HCT116 (cell line): Measurements from ENCODE around the gene BTBD16. TPM values are rescaled to one million over a fixed set of nuclear protein-coding genes. Genes with fewer than 3 reads are reported as not detected.

Source experiments
- ATAC-seq: fragments of 200-7000 bp; cut with Tn5 transposase; 2 replicates; pipeline ENCODE4 v1.9.1; 2020; ENCODE audit warnings: mild to moderate bottlenecking, moderate library complexity
- BruUV-seq: library from RNA; stranded (reverse); fragments of 400-500 nt; replicated peaks from 2 replicates; lab custom pipeline; 2021; lab: Mats Ljungman, UMichigan
- CTCF ChIA-PET: fragments of 300-600 bp; sonication (Branson Sonifier 250); formaldehyde crosslinking; loops from one replicate; lab custom pipeline; 2021; ENCODE audit warnings: antibody characterized with exemption; lab: Charles Lee
- POLR2A ChIA-PET: fragments of 300-600, 350-600 bp; sonication (Branson Sonifier 250); formaldehyde crosslinking; loops from one replicate; lab custom pipeline; 2021; ENCODE audit warnings: antibody characterized with exemption; lab: Charles Lee
- RAD21 ChIA-PET, 2 experiments: fragments of 300-600 bp; sonication (Branson Sonifier 250); formaldehyde crosslinking; loops; one replicate each; lab custom pipeline; 2023; ENCODE audit warnings: low total read pairs in 2 of 2; ENCODE audit not compliant: uncharacterized antibody in 2 of 2, unreplicated experiment in 2 of 2, low non-redundant PET in 1 of 2; lab: Charles Lee
- DNase-seq: peaks from one replicate; pipeline ENCODE4 v3.0.0-alpha.2; 2010; ENCODE audit warnings: low read depth, low spot score
- H2AFZ ChIP-seq: fragments of 200-600 bp; shearing (Covaris generic), sonication (generic); 2 replicates; pipeline ENCODE4 v1.6.1; 2017; ENCODE audit warnings: low read depth, mixed run types, mixed read lengths, antibody characterized with exemption, low read length; ENCODE audit not compliant: poor library complexity, severe bottlenecking
- H3K27ac ChIP-seq: 2 replicates; pipeline ENCODE4 v1.5.1; 2012; ENCODE audit warnings: low read depth, low read length
- H3K27me3 ChIP-seq: fragments of 200-600 bp; sonication (generic); 2 replicates; pipeline ENCODE4 v1.6.1; 2016; ENCODE audit warnings: mixed run types, low read length, mixed read lengths; ENCODE audit not compliant: insufficient read depth
- H3K36me3 ChIP-seq, 2 experiments: fragments of 200-500 bp in 1 of 2; fragments of 200-600 bp in 1 of 2; sonication (Bioruptor generic) in 1 of 2; sonication (generic) in 1 of 2; 2 replicates each; pipeline versions ENCODE4 v1.5.1 to v1.6.1; 2014 to 2016; ENCODE audit warnings: low read length in 2 of 2, inconsistent platforms in 1 of 2, mixed read lengths in 1 of 2, mixed run types in 1 of 2; ENCODE audit not compliant: insufficient read depth in 2 of 2, control insufficient read depth in 1 of 2
- H3K4me1 ChIP-seq, 2 experiments: fragments of 200-600 bp in 1 of 2; sonication (generic) in 1 of 2; 2 replicates each; pipeline versions ENCODE4 v1.5.1 to v1.6.1; 2012 to 2017; ENCODE audit warnings: low read length in 2 of 2, inconsistent platforms in 1 of 2, mild to moderate bottlenecking in 1 of 2, mixed read lengths in 1 of 2, mixed run types in 1 of 2, moderate library complexity in 1 of 2; ENCODE audit not compliant: insufficient read depth in 2 of 2, control insufficient read depth in 1 of 2
- H3K4me2 ChIP-seq: fragments of 200-600 bp; sonication (generic); 2 replicates; pipeline ENCODE4 v1.6.1; 2017; ENCODE audit warnings: mixed run types, low read length, mixed read lengths
- H3K4me3 ChIP-seq, 2 experiments: fragments of 200-600 bp in 1 of 2; sonication (generic) in 1 of 2; replicated peaks in 1 of 2; 2 replicates each; pipeline ENCODE4 v1.5.1; 2011 to 2016; ENCODE audit warnings: low read length in 2 of 2, control low read depth in 1 of 2, low read depth in 1 of 2, mild to moderate bottlenecking in 1 of 2, mixed read lengths in 1 of 2, mixed run types in 1 of 2
- H3K79me2 ChIP-seq: fragments of 200-600 bp; sonication (generic); 2 replicates; pipeline ENCODE4 v1.6.1; 2017; ENCODE audit warnings: mild to moderate bottlenecking, mixed run types, low read length, moderate library complexity, mixed read lengths; ENCODE audit not compliant: insufficient read depth
- H3K9ac ChIP-seq: fragments of 200-600 bp; sonication (generic); 2 replicates; pipeline ENCODE4 v1.6.1; 2016; ENCODE audit warnings: low read length, mixed read lengths
- H3K9me2 ChIP-seq: fragments of 200-600 bp; sonication (generic), shearing (Covaris generic); 2 replicates; pipeline ENCODE4 v1.6.1; 2017; ENCODE audit warnings: mixed run types, mild to moderate bottlenecking, moderate library complexity; ENCODE audit not compliant: insufficient read depth
- H3K9me3 ChIP-seq, 2 experiments: fragments of 200-500 bp in 1 of 2; fragments of 200-600 bp in 1 of 2; sonication (Bioruptor generic) in 1 of 2; sonication (generic) in 1 of 2; 2 replicates each; pipeline ENCODE4 v1.6.1; 2014 to 2017; ENCODE audit warnings: low read length in 2 of 2, mixed read lengths in 2 of 2, inconsistent platforms in 1 of 2, low read depth in 1 of 2, mild to moderate bottlenecking in 1 of 2, mixed run types in 1 of 2, moderate library complexity in 1 of 2; ENCODE audit not compliant: control insufficient read depth in 1 of 2, insufficient read depth in 1 of 2
- H4K20me1 ChIP-seq: fragments of 200-600 bp; sonication (generic), shearing (Covaris generic); 2 replicates; pipeline ENCODE4 v1.6.1; 2017; ENCODE audit warnings: mixed run types, mild to moderate bottlenecking, moderate library complexity; ENCODE audit not compliant: insufficient read depth
- CBX3 ChIP-seq: IDR thresholded peaks from 2 replicates; pipeline ENCODE4 v1.6.1; 2012; ENCODE audit warnings: low read depth
- CEBPB ChIP-seq: IDR thresholded peaks from 2 replicates; pipeline ENCODE4 v1.6.1; 2012; ENCODE audit warnings: low read depth
- ELF1 ChIP-seq: IDR thresholded peaks from 2 replicates; pipeline ENCODE4 v1.6.1; 2012; ENCODE audit warnings: low read depth, borderline replicate concordance
- EZH2 ChIP-seq: fragments of 200-600 bp; sonication (generic); IDR thresholded peaks from 2 replicates; pipeline ENCODE4 v1.6.1; 2017; ENCODE audit warnings: antibody characterized with exemption, mixed run types
- EZH2phosphoT487 ChIP-seq: fragments of 200-600 bp; IDR thresholded peaks from 2 replicates; pipeline ENCODE4 v1.6.1; 2018; ENCODE audit warnings: antibody characterized with exemption, borderline replicate concordance
- FOSL1 ChIP-seq: IDR thresholded peaks from 2 replicates; pipeline ENCODE4 v1.6.1; 2012; ENCODE audit warnings: low read depth
- POLR2AphosphoS5 ChIP-seq: IDR thresholded peaks from 2 replicates; pipeline ENCODE4 v1.6.1; 2011; ENCODE audit warnings: mild to moderate bottlenecking, low read depth, low read length, moderate library complexity
- SIN3A ChIP-seq: IDR thresholded peaks from 2 replicates; pipeline ENCODE4 v1.6.1; 2012; ENCODE audit warnings: low read depth
- TCF7L2 ChIP-seq: IDR thresholded peaks from 2 replicates; pipeline ENCODE4 v1.7.0; 2011; ENCODE audit warnings: borderline replicate concordance, inconsistent platforms; ENCODE audit not compliant: insufficient read depth, insufficient read length; ENCODE audit errors: extremely low read depth
- intact Hi-C: fragments of 100-400 bp; cut with micrococcal nuclease; formaldehyde crosslinking; loops from 2 replicates; pipeline ENCODE4 v1.10.0; 2022
- total RNA-seq: library from RNA; stranded (reverse); gene quantifications from one replicate; pipeline ENCODE4 v1.2.1, GENCODE V29; 2021; ENCODE audit not compliant: unreplicated experiment
- TF ChIP-seq, protein P1 (sequence below): IDR thresholded peaks from 2 replicates; pipeline ENCODE4 v1.6.1; 2012
- TF ChIP-seq, protein P2 (sequence below): IDR thresholded peaks from 2 replicates; pipeline ENCODE4 v1.6.1; 2012
- TF ChIP-seq, protein P3 (sequence below): IDR thresholded peaks from 2 replicates; pipeline ENCODE4 v1.6.1; 2011; ENCODE audit warnings: mild to moderate bottlenecking, low read length, moderate library complexity; ENCODE audit not compliant: insufficient replicate concordance; ENCODE audit errors: extremely low read depth

Gene BTBD16
- total RNA-seq, 1 experiment from 2014 or later, result 0.27 TPM

- Histone ChIP-seq H3K9me2 (no peaks in the 10 kb centered on the region), H3K36me3 (no peaks in the 10 kb centered on the region), H3K4me1 (peaks cover 4 to 32% of the 10 kb centered on the region in 2 experiments), H3K4me2 (no peak overlapping the region), H3K4me3 (no peak overlapping the region), H4K20me1 (no peaks in the 10 kb centered on the region), H3K9ac (no peak overlapping the region), H3K27me3 (no peaks in the 10 kb centered on the region), H3K27ac (no peak overlapping the region), H3K79me2 (no peaks in the 10 kb centered on the region), H3K9me3 (no peaks in the 10 kb centered on the region), H2AFZ (no peak overlapping the region)
- no TSS peak for BruUV-seq
- ChIA-PET RAD21 (no interaction called here), POLR2A (no interaction called here), CTCF (interaction anchor here (1.1 to 1.3 kb wide), 2 partner anchors 11 to 274 kb away, joined by 3 read pairs; no protein-coding TSS in a partner anchor)
- TF ChIP-seq CBX3, result no peak
- intact Hi-C loops, result no loop called here
- DNase-seq (no peak), ATAC-seq (no peak)
Measured at GRCh38 chr10:122290833-122291532, 19.9 kb downstream of the BTBD16 start.

GRCh38 chr10:122291739-122292138 lies 20.6 kb downstream of the BTBD16 start:
- BruUV-seq, result no TSS peak
- ATAC-seq, result no peak
- Histone ChIP-seq H3K9me2 (no peaks in the 10 kb centered on the region), H3K79me2 (no peaks in the 10 kb centered on the region), H3K4me3 (no peak overlapping the region), H3K4me2 (no peak overlapping the region), H3K9me3 (no peaks in the 10 kb centered on the region), H3K27me3 (no peaks in the 10 kb centered on the region)
- DNase-seq, result no peak
- ChIA-PET CTCF (interaction anchor here (1.1 kb wide), 1 partner anchor 12 kb away, joined by 3 read pairs; no protein-coding TSS in a partner anchor), POLR2A (no interaction called here)
- TF ChIP-seq CEBPB, result no peak
- no peak for TF ChIP-seq SIN3A
- TF ChIP-seq, protein P1, sequence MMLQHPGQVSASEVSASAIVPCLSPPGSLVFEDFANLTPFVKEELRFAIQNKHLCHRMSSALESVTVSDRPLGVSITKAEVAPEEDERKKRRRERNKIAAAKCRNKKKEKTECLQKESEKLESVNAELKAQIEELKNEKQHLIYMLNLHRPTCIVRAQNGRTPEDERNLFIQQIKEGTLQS, result no peak
- no peak for TF ChIP-seq FOSL1
- no peak for TF ChIP-seq EZH2phosphoT487
- TF ChIP-seq EZH2, result no peak
- no peak for TF ChIP-seq TCF7L2
- no peak for TF ChIP-seq POLR2AphosphoS5
- no peak for TF ChIP-seq CBX3
- TF ChIP-seq, protein P2, sequence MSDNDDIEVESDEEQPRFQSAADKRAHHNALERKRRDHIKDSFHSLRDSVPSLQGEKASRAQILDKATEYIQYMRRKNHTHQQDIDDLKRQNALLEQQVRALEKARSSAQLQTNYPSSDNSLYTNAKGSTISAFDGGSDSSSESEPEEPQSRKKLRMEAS, result no peak
- TF ChIP-seq ELF1, result no peak
- TF ChIP-seq, protein P3, sequence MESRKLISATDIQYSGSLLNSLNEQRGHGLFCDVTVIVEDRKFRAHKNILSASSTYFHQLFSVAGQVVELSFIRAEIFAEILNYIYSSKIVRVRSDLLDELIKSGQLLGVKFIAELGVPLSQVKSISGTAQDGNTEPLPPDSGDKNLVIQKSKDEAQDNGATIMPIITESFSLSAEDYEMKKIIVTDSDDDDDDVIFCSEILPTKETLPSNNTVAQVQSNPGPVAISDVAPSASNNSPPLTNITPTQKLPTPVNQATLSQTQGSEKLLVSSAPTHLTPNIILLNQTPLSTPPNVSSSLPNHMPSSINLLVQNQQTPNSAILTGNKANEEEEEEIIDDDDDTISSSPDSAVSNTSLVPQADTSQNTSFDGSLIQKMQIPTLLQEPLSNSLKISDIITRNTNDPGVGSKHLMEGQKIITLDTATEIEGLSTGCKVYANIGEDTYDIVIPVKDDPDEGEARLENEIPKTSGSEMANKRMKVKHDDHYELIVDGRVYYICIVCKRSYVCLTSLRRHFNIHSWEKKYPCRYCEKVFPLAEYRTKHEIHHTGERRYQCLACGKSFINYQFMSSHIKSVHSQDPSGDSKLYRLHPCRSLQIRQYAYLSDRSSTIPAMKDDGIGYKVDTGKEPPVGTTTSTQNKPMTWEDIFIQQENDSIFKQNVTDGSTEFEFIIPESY, result no peak
- TF ChIP-seq, all 23 proteins: peak for 0
- RAD21 ChIA-PET, result no interaction called here
- Histone ChIP-seq H4K20me1 (no peaks in the 10 kb centered on the region), H3K4me1 (peaks cover 4 to 29% of the 10 kb centered on the region in 2 experiments), H3K9ac (no peak overlapping the region), H3K36me3 (no peaks in the 10 kb centered on the region), H2AFZ (no peak overlapping the region), H3K27ac (no peak overlapping the region)
- intact Hi-C loops, result no loop called here
